OCI-LY3 (cell line): ENCODE measurements around the gene HECW1.

Experiments
- H2AFZ ChIP-seq: fragments of 200-600, 300-600 bp; shearing (Covaris generic); 2 replicates; pipeline ENCODE4 v1.6.0; 2014; ENCODE audit warnings: antibody characterized with exemption, low read depth, low read length
- H3K27ac ChIP-seq: fragments of 200-600, 300-600 bp; sonication (generic); 2 replicates; pipeline ENCODE4 v1.5.1; 2014; ENCODE audit warnings: mild to moderate bottlenecking, low read length, moderate library complexity, mixed read lengths
- H3K27me3 ChIP-seq: fragments of 200-600, 300-600 bp; sonication (generic); 2 replicates; pipeline ENCODE4 v1.6.1; 2014; ENCODE audit warnings: low read depth, low read length, mixed read lengths
- H3K36me3 ChIP-seq: fragments of 200-600, 300-600 bp; sonication (generic); replicated peaks from 2 replicates; pipeline ENCODE3; 2014; ENCODE audit warnings: low read depth, low read length, mixed read lengths
- H3K4me1 ChIP-seq: fragments of 300-600, 200-600 bp; sonication (generic); 2 replicates; pipeline ENCODE4 v1.6.1; 2014; ENCODE audit warnings: low read length, mixed read lengths
- H3K4me2 ChIP-seq: fragments of 200-600, 300-600 bp; sonication (generic); 2 replicates; pipeline ENCODE4 v1.6.1; 2014; ENCODE audit warnings: low read length, mixed read lengths
- H3K4me3 ChIP-seq: fragments of 300-600, 200-600 bp; sonication (generic); 2 replicates; pipeline ENCODE4 v1.5.1; 2014; ENCODE audit warnings: antibody characterized with exemption, mild to moderate bottlenecking, low read length, moderate library complexity
- H3K79me2 ChIP-seq: fragments of 300-600, 200-600 bp; shearing (Covaris generic); 2 replicates; pipeline ENCODE4 v1.6.1; 2014; ENCODE audit warnings: mild to moderate bottlenecking, low read length, mixed read lengths
- H3K9ac ChIP-seq: fragments of 300-600, 200-600 bp; shearing (Covaris generic); 2 replicates; pipeline ENCODE4 v1.6.0; 2014; ENCODE audit warnings: mild to moderate bottlenecking, low read length, moderate library complexity
- H3K9me3 ChIP-seq: fragments of 200-600, 300-600 bp; shearing (Covaris generic); 2 replicates; pipeline ENCODE4 v1.6.1; 2014; ENCODE audit warnings: low read length, mixed read lengths; ENCODE audit not compliant: insufficient read depth
- H4K20me1 ChIP-seq: fragments of 200-600, 300-600 bp; sonication (generic); 2 replicates; pipeline ENCODE4 v1.6.1; 2016; ENCODE audit warnings: low read length, mixed read lengths; ENCODE audit not compliant: insufficient read depth
- CTCF ChIP-seq: fragments of 200-600, 300-600 bp; sonication (generic); IDR thresholded peaks from 2 replicates; pipeline ENCODE4 v1.5.1; 2014; ENCODE audit warnings: antibody characterized with exemption, low read length, low read depth
- EZH2phosphoT487 ChIP-seq: fragments of 200-600 bp; shearing (Covaris generic); IDR thresholded peaks from 2 replicates; pipeline ENCODE4 v1.6.1; 2018; ENCODE audit warnings: antibody characterized with exemption, mixed run types, low read depth

HECW1 gene

GRCh38 chr7:43325595-43325994 lies 213.1 kb downstream of the HECW1 start:
- no peak overlapping the region for H3K9ac ChIP-seq
- no peaks in the 10 kb centered on the region for H3K36me3 ChIP-seq
- no peaks in the 10 kb centered on the region for H4K20me1 ChIP-seq
- H3K4me1 ChIP-seq = no peaks in the 10 kb centered on the region
- H3K79me2 ChIP-seq = no peaks in the 10 kb centered on the region
- no peak overlapping the region for H3K27ac ChIP-seq
- no peak overlapping the region for H3K4me2 ChIP-seq
- H2AFZ ChIP-seq = no peak overlapping the region
- TF ChIP-seq EZH2phosphoT487 (no peak), CTCF (no peak)
- H3K9me3 ChIP-seq = no peaks in the 10 kb centered on the region
- H3K4me3 ChIP-seq = no peak overlapping the region
- no peaks in the 10 kb centered on the region for H3K27me3 ChIP-seq

- no peak for TF ChIP-seq CTCF
- H3K36me3 ChIP-seq = no peaks in the 10 kb centered on the region
- H3K27me3 ChIP-seq = no peaks in the 10 kb centered on the region
- H3K27ac ChIP-seq = no peak overlapping the region
- H3K9ac ChIP-seq = no peak overlapping the region
- H3K4me1 ChIP-seq = no peaks in the 10 kb centered on the region
- no peak overlapping the region for H2AFZ ChIP-seq
- no peak overlapping the region for H3K4me2 ChIP-seq
- no peak overlapping the region for H3K4me3 ChIP-seq
- H3K79me2 ChIP-seq = no peaks in the 10 kb centered on the region
- H3K9me3 ChIP-seq = no peaks in the 10 kb centered on the region
- no peaks in the 10 kb centered on the region for H4K20me1 ChIP-seq
These were observed 215.9 kb downstream of the HECW1 start for GRCh38 chr7:43328336-43328735.

GRCh38 chr7:43328785-43329380 lies 216.4 kb downstream of the HECW1 start:
- H3K79me2 ChIP-seq = no peaks in the 10 kb centered on the region
- H3K36me3 ChIP-seq = no peaks in the 10 kb centered on the region
- no peak overlapping the region for H2AFZ ChIP-seq
- H3K9me3 ChIP-seq = no peaks in the 10 kb centered on the region
- H3K4me1 ChIP-seq = no peaks in the 10 kb centered on the region
- no peaks in the 10 kb centered on the region for H3K27me3 ChIP-seq
- no peaks in the 10 kb centered on the region for H4K20me1 ChIP-seq
- no peak overlapping the region for H3K27ac ChIP-seq
- TF ChIP-seq CTCF = no peak
- TF ChIP-seq EZH2phosphoT487 = no peak
- H3K4me2 ChIP-seq = no peak overlapping the region
- no peak overlapping the region for H3K9ac ChIP-seq
- no peak overlapping the region for H3K4me3 ChIP-seq

- H3K27ac ChIP-seq = no peak overlapping the region
- no peaks in the 10 kb centered on the region for H3K4me1 ChIP-seq
- no peaks in the 10 kb centered on the region for H3K79me2 ChIP-seq
- TF ChIP-seq CTCF (no peak), EZH2phosphoT487 (no peak)
- no peaks in the 10 kb centered on the region for H3K9me3 ChIP-seq
- no peaks in the 10 kb centered on the region for H4K20me1 ChIP-seq
- no peak overlapping the region for H2AFZ ChIP-seq
- H3K4me2 ChIP-seq = no peak overlapping the region
- H3K4me3 ChIP-seq = no peak overlapping the region
- H3K9ac ChIP-seq = no peak overlapping the region
- H3K27me3 ChIP-seq = no peaks in the 10 kb centered on the region
- no peaks in the 10 kb centered on the region for H3K36me3 ChIP-seq
These were observed 219.8 kb downstream of the HECW1 start for GRCh38 chr7:43332193-43332796.
